Erythroblast (primary cell): ENCODE results near the gene DACH1.
"Not testable (repeated sequence)": the region's sequence is repeated elsewhere in the genome, so short reads cannot be mapped to it uniquely, and the experiment has no call there.

Source experiments
- DNase-seq, 2 experiments: peaks; one replicate each; lab custom pipeline; 2025; lab: John Stamatoyannopoulos, UW
- GATA1 ChIP-seq: IDR thresholded peaks from 2 replicates; pipeline ENCODE4 v1.6.1; 2011; ENCODE audit warnings: low read depth, mild to moderate bottlenecking, control low read depth, low read length, moderate library complexity
- POLR2A ChIP-seq: IDR thresholded peaks from 2 replicates; pipeline ENCODE4 v1.6.1; 2011; ENCODE audit warnings: mild to moderate bottlenecking, low read length

DACH1 gene

GRCh38 chr13:71789693-71790329 is 77.2 kb downstream of the DACH1 start:
- TF ChIP-seq GATA1: no peak
- no peak for TF ChIP-seq POLR2A
- DNase-seq: no peak

DNA sequence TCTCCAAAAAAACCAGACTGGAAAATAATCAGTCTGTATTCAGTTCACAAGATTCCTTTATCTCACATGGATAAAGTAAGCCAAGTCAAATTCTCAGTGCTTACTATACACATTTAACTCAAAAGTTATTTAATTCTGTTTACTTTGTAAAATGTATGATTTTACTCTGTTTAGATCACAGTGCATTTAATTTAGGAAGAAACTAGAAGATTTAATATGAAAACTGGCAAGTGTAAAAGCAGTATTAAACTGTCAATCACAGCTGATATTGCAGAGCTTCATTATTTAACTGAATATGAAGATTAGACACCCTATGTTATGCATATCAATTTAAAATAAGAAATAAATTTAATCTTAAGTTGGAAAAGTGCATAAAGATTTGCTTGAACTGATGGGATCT is 78.0 kb downstream of the DACH1 start:
- no peak for DNase-seq
- TF ChIP-seq GATA1: no peak
- no peak for TF ChIP-seq POLR2A

DNA sequence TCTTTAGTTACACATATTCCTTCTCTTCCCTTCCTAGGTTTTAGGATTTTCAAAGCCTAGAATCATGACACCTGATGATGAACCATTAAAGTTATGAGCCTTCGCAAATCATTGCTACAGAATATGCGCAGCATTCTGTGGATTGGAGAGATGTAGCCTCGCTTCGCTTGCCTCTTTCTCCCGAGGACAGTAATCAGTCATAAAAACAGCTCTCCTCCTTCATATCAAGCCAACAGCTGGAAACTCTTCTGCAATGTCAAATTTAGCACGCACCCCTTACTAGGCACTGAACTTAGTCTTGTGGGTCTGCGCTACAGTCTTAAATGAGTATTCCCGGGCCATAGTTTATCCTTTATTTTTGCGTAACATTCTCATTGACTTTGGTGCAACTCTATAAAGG is 79.6 kb downstream of the DACH1 start:
- TF ChIP-seq GATA1 (no peak), POLR2A (no peak)
- no peak for DNase-seq

DNA sequence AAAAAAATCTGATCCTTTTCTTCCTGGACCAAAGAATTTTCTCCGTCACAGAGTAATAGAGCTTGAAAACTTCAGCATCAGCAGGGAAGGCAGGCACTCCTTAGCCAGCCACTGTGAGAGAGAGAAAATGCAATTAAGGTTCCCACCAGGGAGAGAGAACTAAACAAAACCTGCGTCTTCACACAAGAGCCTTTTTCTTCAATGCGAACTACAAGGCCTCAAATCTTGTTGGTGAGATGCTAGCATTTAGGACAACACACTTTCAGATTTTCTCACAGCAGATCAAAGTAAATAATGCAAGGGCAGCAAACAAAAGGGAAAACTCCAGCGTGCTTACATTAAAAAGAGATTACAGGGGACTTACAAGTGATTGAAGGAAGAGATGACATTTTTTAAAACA is 80.1 kb downstream of the DACH1 start:
- no peak for DNase-seq
- TF ChIP-seq GATA1: no peak
- no peak for TF ChIP-seq POLR2A

DNA sequence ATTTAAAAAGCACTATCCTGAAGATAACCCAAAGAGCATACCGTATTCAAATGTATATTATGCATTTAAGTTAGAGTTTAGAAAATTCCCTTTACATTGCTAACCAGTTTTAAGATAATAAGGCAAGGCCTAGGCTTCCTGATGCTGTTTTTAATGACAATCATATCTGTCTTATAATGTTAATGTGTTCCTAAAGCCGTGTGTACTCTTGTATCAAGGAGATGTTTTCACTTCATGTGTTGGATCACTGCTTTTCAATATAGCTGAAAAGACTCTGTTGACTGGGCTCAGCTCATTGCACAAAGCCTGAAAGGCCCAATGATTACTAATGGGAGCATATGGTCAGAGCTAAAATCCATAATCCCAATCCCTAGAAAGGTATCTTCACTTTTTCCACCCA is 81.6 kb downstream of the DACH1 start:
- DNase-seq: no peak
- no peak for TF ChIP-seq GATA1
- no peak for TF ChIP-seq POLR2A

DNA sequence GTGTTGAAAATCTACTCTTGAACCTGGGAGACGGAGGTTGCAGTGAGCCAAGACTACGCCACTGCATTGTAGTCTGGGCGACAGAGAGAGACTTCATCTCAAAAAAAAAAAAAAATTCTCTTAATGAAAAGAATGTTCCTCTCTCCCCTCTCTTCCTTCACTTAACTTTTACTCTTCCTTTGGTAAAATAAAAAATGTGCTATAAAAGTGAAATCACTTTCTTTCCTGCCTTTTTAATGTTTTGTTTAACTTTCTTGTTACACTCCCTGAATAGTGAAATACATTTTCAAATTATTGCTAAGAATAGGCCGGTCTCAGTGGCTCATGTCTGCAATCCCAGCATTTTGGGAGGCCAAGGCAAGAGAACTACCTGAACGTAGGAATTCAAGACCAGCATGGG is 86.5 kb downstream of the DACH1 start:
- no peak for DNase-seq
- TF ChIP-seq POLR2A: no peak

- DNase-seq: not testable (repeated sequence)
Measured at GRCh38 chr13:71778998-71779397, 88.0 kb downstream of the DACH1 start.

- no peak for DNase-seq
- no peak for TF ChIP-seq GATA1
- TF ChIP-seq POLR2A: no peak
Measured at GRCh38 chr13:71775966-71776365, 91.0 kb downstream of the DACH1 start.

DNA sequence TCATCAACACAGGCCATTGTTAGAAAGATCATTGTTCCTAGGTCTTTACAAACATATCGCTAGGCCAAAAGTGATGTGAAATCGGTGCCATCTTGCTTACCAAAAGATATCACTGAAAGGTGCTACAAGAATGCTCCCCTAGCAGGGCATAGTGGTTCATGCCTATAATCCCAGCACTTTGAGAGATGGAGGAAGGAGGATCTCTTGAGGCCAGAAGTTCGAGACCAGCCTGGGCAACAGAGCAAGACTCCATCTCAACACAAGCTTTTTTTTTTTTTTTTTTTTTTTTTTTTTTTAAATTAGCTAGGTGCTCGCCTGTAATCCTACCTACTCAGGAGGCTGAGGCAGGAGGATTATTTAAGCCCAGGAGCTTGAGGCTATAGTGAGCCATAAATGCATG is 92.1 kb downstream of the DACH1 start:
- no peak for DNase-seq
- TF ChIP-seq POLR2A: no peak
- no peak for TF ChIP-seq GATA1

DNA sequence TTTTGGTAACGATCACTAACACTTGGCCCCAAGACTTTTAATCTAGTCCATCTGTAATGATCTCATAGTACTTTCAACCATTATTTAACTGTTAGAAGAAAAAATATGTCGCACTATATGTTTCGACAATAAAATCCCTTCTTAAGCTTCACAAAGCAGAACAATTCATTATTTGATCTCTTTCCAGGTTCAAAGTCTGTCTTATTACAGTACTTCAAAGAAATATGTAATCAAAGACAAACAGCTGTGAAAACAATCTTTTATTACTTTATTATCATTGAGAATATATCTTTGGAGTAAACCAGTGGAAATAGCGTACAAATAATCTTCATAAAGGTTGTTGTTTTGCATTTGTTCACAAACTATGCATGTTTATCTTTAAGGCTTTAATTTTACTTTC is 93.5 kb downstream of the DACH1 start:
- no peak for DNase-seq
- TF ChIP-seq POLR2A (no peak), GATA1 (no peak)

DNA sequence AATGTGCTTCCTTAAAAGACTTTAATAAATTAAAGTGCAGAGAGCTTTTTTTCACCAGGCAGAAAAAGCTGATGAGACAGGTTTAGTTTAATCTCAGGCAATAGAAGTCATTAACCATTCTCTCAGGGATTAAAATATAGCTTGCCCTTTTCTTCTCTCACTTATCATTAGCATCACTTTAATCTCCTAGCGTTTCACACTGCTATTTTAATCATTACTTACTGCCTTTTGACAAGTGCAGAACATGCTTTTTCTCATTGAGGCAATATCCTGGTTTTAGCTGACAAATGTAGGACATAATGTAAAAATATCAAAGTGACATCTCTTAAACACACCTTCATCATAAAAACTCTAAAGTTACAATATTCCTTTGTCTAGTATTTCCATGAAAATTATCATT is 94.6 kb downstream of the DACH1 start:
- DNase-seq: no peak
- TF ChIP-seq GATA1: no peak

- DNase-seq: no peak
- TF ChIP-seq POLR2A: no peak
- no peak for TF ChIP-seq GATA1
Measured at GRCh38 chr13:71771144-71771543, 95.9 kb downstream of the DACH1 start.

DNA sequence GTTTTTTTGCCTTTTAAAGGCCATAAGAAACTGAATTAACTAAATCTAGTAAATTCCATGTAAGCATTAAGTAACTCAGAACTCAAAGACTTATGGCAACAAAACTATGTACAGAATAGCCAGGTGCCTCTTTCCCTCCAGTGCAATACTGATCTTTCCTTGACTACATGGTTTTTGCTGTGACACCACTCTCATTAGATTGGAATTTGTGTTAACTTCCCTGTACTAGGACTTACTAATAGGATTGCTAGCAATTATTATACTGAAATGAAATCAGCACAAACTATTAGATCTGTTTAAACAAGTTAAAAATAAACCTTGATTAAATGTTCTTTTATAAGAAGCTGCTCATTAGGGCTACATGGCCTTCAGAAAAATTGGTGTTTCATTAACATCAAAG is 96.3 kb downstream of the DACH1 start:
- TF ChIP-seq POLR2A: no peak
- TF ChIP-seq GATA1: no peak
- DNase-seq: no peak

DNA sequence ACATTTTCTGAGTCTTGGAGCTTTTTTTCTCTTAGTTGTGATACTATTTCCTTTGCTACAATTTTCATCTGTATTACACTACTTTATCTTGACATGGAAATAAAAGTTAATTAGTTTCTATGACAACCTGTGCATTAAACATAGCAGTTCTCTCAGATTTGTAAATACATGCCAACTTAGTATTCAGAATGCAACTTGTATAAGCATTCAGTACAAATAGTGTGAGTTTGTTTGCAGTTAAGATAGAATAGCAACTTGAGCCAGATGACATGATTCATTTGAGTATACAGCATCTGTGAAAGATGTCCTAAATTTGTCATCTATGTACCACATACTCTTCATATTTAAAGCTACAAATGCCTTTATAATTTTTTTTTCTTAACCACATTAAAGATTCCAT is 98.1 kb downstream of the DACH1 start:
- DNase-seq: no peak
- TF ChIP-seq GATA1 (no peak), POLR2A (no peak)

- TF ChIP-seq GATA1 (no peak), POLR2A (no peak)
- DNase-seq: no peak
Measured at GRCh38 chr13:71759651-71760511, 107.1 kb downstream of the DACH1 start.
